Adrenal gland (tissue), 12 donors: Measurements from ENCODE around the gene TTLL10. TPM values are rescaled to one million over a fixed set of nuclear protein-coding genes. Genes with fewer than 3 reads are reported as not detected.

Experiments used
- DNase-seq, 7 donors: peaks; one replicate each; pipeline ENCODE4 v3.0.0-alpha.2; 2019 to 2020
- H3K27ac ChIP-seq, 5 donors: fragments of 200-600 bp; sonication (generic) in 4 of 5; 1 replicate in 3 of 5; 2 replicates in 2 of 5; pipeline versions ENCODE4 v1.5.1 to v1.8.0; 2016 to 2020; ENCODE audit warnings: mild to moderate bottlenecking in 1 of 5
- H3K27me3 ChIP-seq: fragments of 200-600 bp; 2 replicates; pipeline ENCODE4 v1.8.0; 2021
- H3K36me3 ChIP-seq, 2 donors: fragments of 200-600 bp; replicated peaks in 1 of 2; 1 replicate in 1 of 2; 2 replicates in 1 of 2; pipeline versions ENCODE4 v1.5.1 to v1.8.0; 2018 to 2022
- H3K4me1 ChIP-seq, 2 donors: fragments of 200-600 bp; replicated peaks in 1 of 2; 1 replicate in 1 of 2; 2 replicates in 1 of 2; pipeline versions ENCODE4 v1.5.1 to v1.8.0; 2018 to 2021
- H3K4me3 ChIP-seq, 4 donors: fragments of 200-600 bp; sonication (generic) in 3 of 4; one replicate each; pipeline ENCODE4 v1.5.1; 2016 to 2018
- H3K9me3 ChIP-seq, 3 donors: fragments of 200-600 bp; sonication (generic) in 1 of 3; replicated peaks in 1 of 3; 1 replicate in 2 of 3; 2 replicates in 1 of 3; pipeline versions ENCODE4 v1.5.1 to v1.8.0; 2016 to 2021
- POLR2A ChIP-seq, 2 donors: fragments of 450-650 bp; IDR thresholded peaks; one replicate each; pipeline ENCODE4 v1.6.1; 2017; ENCODE audit warnings: antibody characterized with exemption in 2 of 2, mild to moderate bottlenecking in 2 of 2, moderate library complexity in 1 of 2
- WGBS, 4 donors: extraction: QIAGEN DNeasy Blood & Tissue Kit in 2 of 4; methylation state at CpG; one replicate each; pipeline versions ENCODE4 v1.1.5 to v1.1.7; 2013 to 2017; 5-methylcytosine and 5-hydroxymethylcytosine counted together
- intact Hi-C, 2 donors: fragments of 100-400 bp; cut with DNase I; formaldehyde crosslinking; loops; one replicate each; pipeline versions ENCODE4 v1.14.1 to v1.15.0; 2022 to 2023
- polyA plus RNA-seq, 3 donors: library from polyadenylated mRNA; stranded (reverse); fragments of 200-250 nt in 2 of 3; fragments of 350-450 nt in 1 of 3; fragmentation: Illumina TruSeq in 1 of 3; extraction: RNeasy Lipid Tissue Mini Kit (QIAGEN cat#74804) in 1 of 3; gene quantifications; one replicate each; pipeline ENCODE4 v1.2.3, GENCODE V29; 2013 to 2014
- total RNA-seq, 9 donors: library from RNA; depleted of rRNA in 4 of 9; stranded (reverse); fragments of >200 nt in 4 of 9; fragments of 120-200 nt in 1 of 9; fragmentation: NEBNext Ultra II Directional in 1 of 9; extraction: Animal tissue kit (Norgen Biotek cat#: 25700) in 1 of 9; gene quantifications; one replicate each; pipeline versions ENCODE4 v1.1.0 to v1.2.4, GENCODE V29; 2013 to 2023
- TF ChIP-seq, protein P1 (sequence below), 6 experiments: fragments of 450-650 bp in 4 of 6; fragments of 200-600 bp in 2 of 6; sonication (generic) in 1 of 6; IDR thresholded peaks; 1 replicate in 5 of 6; 2 replicates in 1 of 6; pipeline versions ENCODE4 v1.5.1 to v1.8.0; 2016 to 2021; ENCODE audit warnings: antibody characterized with exemption in 6 of 6, mild to moderate bottlenecking in 2 of 6, moderate library complexity in 1 of 6
- donor health status: healthy with polysubstance abuse.
- donor health status: Bipolar disorder and iron deficiency.
- donor health status: DM: yes; HTN: yes; CAD: no.
- donor health status: DM: no; HTN: no; CAD: no.
- donor health status: DM: no; HTN: no; CAD: no.
- donor health status: DM: yes; HTN: yes; CAD: no.

TTLL10 gene
- total and polyA plus RNA-seq, 12 donors: 0.32 to 0.44 TPM; not detected in 10

DNA sequence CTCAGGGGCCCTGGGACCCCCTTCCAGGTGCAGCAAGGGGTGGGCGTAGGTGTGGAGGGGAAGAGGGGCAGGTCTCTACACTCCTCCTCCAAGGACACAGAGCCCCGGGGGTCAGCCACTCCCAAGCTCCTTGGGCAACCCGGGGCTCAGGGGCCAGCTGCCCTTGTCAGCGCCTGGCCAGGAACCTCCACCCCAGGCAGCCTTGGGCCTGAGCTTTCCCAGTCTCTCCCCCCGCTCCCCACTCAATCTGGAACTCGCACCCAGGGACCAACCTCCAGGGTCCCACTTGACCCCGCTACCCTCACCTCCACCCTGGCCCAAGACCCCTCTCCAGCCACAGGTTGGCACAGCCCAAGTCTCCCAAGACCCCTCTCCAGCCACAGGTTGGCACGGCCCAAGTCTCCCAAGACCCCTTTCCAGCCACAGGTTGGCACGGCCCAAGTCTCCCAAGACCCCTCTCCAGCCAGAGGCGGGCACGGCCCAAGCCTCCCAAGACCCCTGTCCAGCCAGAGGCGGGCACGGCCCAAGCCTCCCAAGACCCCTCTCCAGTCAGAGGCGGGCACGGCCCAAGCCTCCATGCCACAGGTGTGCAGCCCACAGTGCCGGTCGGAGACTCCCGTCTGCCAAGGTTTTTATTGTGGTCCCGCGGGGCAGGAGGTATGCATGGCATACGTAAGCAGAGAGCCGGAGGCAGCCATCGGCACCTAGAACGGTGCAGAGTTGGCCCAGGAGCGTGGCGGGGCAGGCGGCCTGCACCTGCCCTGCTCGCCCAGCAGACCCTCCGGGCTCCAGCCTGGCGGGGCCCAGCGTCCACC, 37.3 kb downstream of the TTLL10 start:
- Histone ChIP-seq H3K4me1 (peaks cover 6% of the 10 kb centered on the region in 2 donors), H3K27me3 (peaks cover 19% of the 10 kb centered on the region), H3K9me3 (no peaks in the 10 kb centered on the region), H3K27ac (no peak overlapping the region), H3K36me3 (no peaks in the 10 kb centered on the region), H3K4me3 (no peak overlapping the region)
- intact Hi-C loops: loop anchor here in 1 of 2 donors (5.0 kb wide), 1 partner anchor 79 kb away; no protein-coding TSS in a partner anchor
- peak in 1 of 7 donors; percentile 7 for DNase-seq
- no peak for TF ChIP-seq POLR2A (IDR thresholded peaks at IDR 0.05)
- TF ChIP-seq, protein P1, sequence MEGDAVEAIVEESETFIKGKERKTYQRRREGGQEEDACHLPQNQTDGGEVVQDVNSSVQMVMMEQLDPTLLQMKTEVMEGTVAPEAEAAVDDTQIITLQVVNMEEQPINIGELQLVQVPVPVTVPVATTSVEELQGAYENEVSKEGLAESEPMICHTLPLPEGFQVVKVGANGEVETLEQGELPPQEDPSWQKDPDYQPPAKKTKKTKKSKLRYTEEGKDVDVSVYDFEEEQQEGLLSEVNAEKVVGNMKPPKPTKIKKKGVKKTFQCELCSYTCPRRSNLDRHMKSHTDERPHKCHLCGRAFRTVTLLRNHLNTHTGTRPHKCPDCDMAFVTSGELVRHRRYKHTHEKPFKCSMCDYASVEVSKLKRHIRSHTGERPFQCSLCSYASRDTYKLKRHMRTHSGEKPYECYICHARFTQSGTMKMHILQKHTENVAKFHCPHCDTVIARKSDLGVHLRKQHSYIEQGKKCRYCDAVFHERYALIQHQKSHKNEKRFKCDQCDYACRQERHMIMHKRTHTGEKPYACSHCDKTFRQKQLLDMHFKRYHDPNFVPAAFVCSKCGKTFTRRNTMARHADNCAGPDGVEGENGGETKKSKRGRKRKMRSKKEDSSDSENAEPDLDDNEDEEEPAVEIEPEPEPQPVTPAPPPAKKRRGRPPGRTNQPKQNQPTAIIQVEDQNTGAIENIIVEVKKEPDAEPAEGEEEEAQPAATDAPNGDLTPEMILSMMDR (IDR thresholded peaks at IDR 0.05): no peak
- WGBS, 4 donors: 84 to 94% (median 88%) methylated on average over 7 to 31 of the region's 31 CpGs

DNA sequence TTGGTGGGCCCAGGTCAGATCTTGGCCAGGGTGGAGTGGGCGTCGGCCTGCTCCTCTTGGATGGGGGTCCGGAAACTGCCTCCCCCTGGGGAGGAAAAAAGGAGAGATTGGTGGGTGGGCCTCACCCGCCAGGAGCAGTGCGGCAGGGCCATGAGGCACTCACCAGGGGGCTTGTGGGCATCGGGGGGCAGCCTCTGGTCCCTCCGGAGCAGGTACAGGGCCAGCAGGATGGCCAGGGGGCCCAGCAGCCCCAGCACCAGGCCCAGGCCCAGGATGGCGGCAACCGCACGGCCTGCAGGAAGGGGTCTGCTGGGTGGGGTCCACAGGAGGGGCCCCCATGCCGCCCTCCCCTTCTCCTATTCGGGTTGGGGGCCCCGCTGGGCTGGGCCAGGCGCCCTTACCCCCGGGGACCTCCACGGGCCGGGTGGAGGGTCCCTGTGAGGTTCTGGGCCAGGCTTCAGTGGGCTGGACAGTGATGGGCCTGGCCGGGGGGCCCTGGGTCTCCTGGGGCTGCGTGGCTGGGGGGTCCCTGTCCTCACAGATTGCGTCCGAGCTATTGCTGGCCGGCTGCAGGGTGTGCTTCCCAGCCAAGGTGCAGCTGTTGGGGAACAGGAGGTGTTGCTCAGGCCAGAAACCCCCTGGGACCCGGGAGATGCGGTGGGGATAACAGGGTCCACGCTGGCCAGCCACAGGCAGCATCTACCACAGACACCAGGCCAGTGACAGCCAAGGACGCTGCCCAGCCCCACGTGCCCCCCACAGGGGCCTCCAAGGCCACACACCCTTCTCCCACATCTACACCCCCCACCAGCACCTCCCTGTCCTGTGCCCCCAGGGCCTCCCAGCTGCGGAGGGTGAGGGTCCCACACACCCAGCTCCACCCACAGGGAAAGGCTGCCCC, 38.1 kb downstream of the TTLL10 start:
- H3K4me3 ChIP-seq: no peak overlapping the region
- H3K27ac ChIP-seq: no peak overlapping the region
- TF ChIP-seq POLR2A (IDR thresholded peaks at IDR 0.05): no peak
- TF ChIP-seq, protein P1 (IDR thresholded peaks at IDR 0.05): no peak
- H3K36me3 ChIP-seq: peaks cover 0 to 3% of the 10 kb centered on the region in 2 donors
- H3K9me3 ChIP-seq: no peaks in the 10 kb centered on the region
- intact Hi-C loops: loop anchor here in 1 of 2 donors (5.0 kb wide), 1 partner anchor 79 kb away; no protein-coding TSS in a partner anchor
- WGBS, 4 donors: 83 to 86% (median 83%) methylated on average over 18 to 28 of the region's 28 CpGs; no CpG with 5 or more reads in 1 of the 4 donors
- H3K4me1 ChIP-seq: peaks cover 6% of the 10 kb centered on the region in 2 donors
- no peak for DNase-seq
- peaks cover 10% of the 10 kb centered on the region for H3K27me3 ChIP-seq

DNA sequence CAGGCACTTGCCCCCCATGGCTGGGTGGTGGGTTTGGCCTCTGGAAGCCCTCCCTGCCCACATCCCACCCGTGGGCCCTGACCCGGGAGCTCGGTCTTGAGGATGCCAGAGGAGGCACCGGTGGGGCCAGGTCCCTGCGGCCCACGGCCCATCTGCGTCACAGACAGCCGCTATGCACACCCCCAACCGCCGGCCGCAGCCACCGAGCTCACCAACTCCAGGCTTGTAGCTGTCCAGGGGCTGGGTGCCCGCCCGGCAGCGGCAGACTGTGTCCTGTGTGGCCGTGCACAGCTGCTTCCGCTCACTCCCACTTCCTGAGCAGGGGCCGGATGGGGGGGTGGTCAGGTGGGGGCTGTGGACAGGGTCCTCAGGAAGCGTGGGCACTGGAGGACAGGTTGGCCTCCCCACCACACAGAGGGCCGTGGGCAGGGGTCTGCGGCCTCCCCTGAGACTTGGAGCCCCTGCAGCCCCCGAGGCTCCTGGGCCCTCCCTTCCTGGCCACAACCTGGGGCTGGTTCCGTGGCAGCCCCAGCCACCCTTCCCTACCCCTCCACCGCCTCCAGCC, 39.2 kb downstream of the TTLL10 start:
- Histone ChIP-seq H3K27ac (peak overlapping the region in 1 of 5 donors; percentile 29), H3K36me3 (peaks cover 0 to 14% of the 10 kb centered on the region in 2 donors), H3K9me3 (no peaks in the 10 kb centered on the region), H3K27me3 (no peaks in the 10 kb centered on the region), H3K4me1 (peaks cover 6% of the 10 kb centered on the region in 2 donors), H3K4me3 (peak overlapping the region in 1 of 4 donors; percentile 23)
- TF ChIP-seq, protein P1 (IDR thresholded peaks at IDR 0.05): no peak
- TF ChIP-seq POLR2A (IDR thresholded peaks at IDR 0.05): no peak
- intact Hi-C loops: loop anchor here in 1 of 2 donors (5.0 kb wide), 1 partner anchor 81 kb away; no protein-coding TSS in a partner anchor
- WGBS, 4 donors: 50 to 61% (median 56%) methylated on average over 16 to 24 of the region's 24 CpGs; no CpG with 5 or more reads in 1 of the 4 donors
- peak in 3 of 7 donors; percentile 42 to 65 (median 49) for DNase-seq
